Motor neuron (in vitro differentiated cells): Measurements from ENCODE around the gene SMKR1. TPM values are rescaled to one million over a fixed set of nuclear protein-coding genes. Genes with fewer than 3 reads are reported as not detected.

Experiments used
- total RNA-seq, 8 experiments: library from RNA; unstranded; fragments of 300-600 nt; gene quantifications; 2 replicates each; pipeline versions ENCODE4 v1.2.3 to v1.2.4, GENCODE V29; 2022

Gene SMKR1
- total RNA-seq, 8 experiments from 2014 or later, result 1.6 to 6.8 (median 3.6) TPM

Other genes with a start within 250 kb of the SMKR1 start
- 10 to 100 TPM in 1 of 8 experiments, 1 to 10 TPM in 7; 1.2 to 41.1 (median 2.6) TPM for gene STRIP2, start 68.1 kb upstream of the SMKR1 start, total RNA-seq
- 10 to 100 TPM in 6 of 8 experiments, 1 to 10 TPM in 2; 7.1 to 24.4 (median 11.5) TPM for gene NRF1, start 109.2 kb downstream of the SMKR1 start, total RNA-seq